SK-N-SH treated with all-trans-retinoic acid at 6 μM for 48 hours (cell line): Measurements from ENCODE around the gene EMCN.
"Not testable (repeated sequence)": the region's sequence is repeated elsewhere in the genome, so short reads cannot be mapped to it uniquely, and the experiment has no call there.

Experiments
- ATAC-seq: fragments of 200-7000 bp; cut with Tn5 transposase; 3 replicates; pipeline ENCODE4 v1.9.1; 2020; ENCODE audit warnings: mild to moderate bottlenecking, moderate library complexity
- ARNTL ChIP-seq: fragments of 450-650 bp; formaldehyde crosslinking; IDR thresholded peaks from 2 replicates; pipeline ENCODE4 v1.5.0; 2020; ENCODE audit warnings: low read depth, mild to moderate bottlenecking, moderate library complexity, borderline replicate concordance
- BACH2 ChIP-seq: fragments of 250-450 bp; sonication (Bioruptor Pico); IDR thresholded peaks from 2 replicates; pipeline ENCODE4 v1.9.0; 2021; ENCODE audit warnings: mild to moderate bottlenecking, borderline replicate concordance
- CREB5 ChIP-seq: fragments of 250-450 bp; sonication (Bioruptor Pico); IDR thresholded peaks from 2 replicates; pipeline ENCODE4 v1.5.1; 2020; ENCODE audit warnings: low read depth, mild to moderate bottlenecking, moderate library complexity
- CSDC2 ChIP-seq: fragments of 250-450 bp; sonication (Bioruptor Pico); IDR thresholded peaks from 2 replicates; pipeline ENCODE4 v1.5.0; 2020; ENCODE audit warnings: mild to moderate bottlenecking, moderate library complexity
- CSRNP3 ChIP-seq: fragments of 250-450 bp; sonication (Bioruptor Pico); IDR thresholded peaks from 2 replicates; pipeline ENCODE4 v1.5.1; 2021; ENCODE audit warnings: mild to moderate bottlenecking, moderate library complexity
- ESRRG ChIP-seq: fragments of 250-450 bp; sonication (Bioruptor Pico); IDR thresholded peaks from 2 replicates; pipeline ENCODE4 v1.6.1; 2021; ENCODE audit warnings: mild to moderate bottlenecking
- GLIS3 ChIP-seq: fragments of 250-450 bp; sonication (Bioruptor Pico); IDR thresholded peaks from 2 replicates; pipeline ENCODE4 v1.5.0; 2020; ENCODE audit warnings: mild to moderate bottlenecking, moderate library complexity
- ISL1 ChIP-seq: fragments of 250-450 bp; sonication (Bioruptor Pico); IDR thresholded peaks from 2 replicates; pipeline ENCODE4 v2.1.2; 2022; ENCODE audit warnings: mild to moderate bottlenecking, moderate library complexity
- OSR1 ChIP-seq: fragments of 250-450 bp; sonication (Bioruptor Pico); IDR thresholded peaks from 2 replicates; pipeline ENCODE4 v1.8.0; 2022; ENCODE audit warnings: moderate library complexity, mild to moderate bottlenecking, inconsistent platforms
- RARB ChIP-seq: fragments of 250-450 bp; sonication (Bioruptor Pico); IDR thresholded peaks from 2 replicates; pipeline ENCODE4 v1.8.0; 2021; ENCODE audit warnings: mild to moderate bottlenecking, moderate library complexity
- SNAI2 ChIP-seq: fragments of 250-450 bp; sonication (Bioruptor Pico); IDR thresholded peaks from 2 replicates; pipeline ENCODE4 v1.5.0; 2020; ENCODE audit warnings: mild to moderate bottlenecking, moderate library complexity
- TCF4 ChIP-seq: fragments of 250-450 bp; sonication (Bioruptor Pico); IDR thresholded peaks from 2 replicates; pipeline ENCODE4 v1.8.0; 2021; ENCODE audit warnings: mild to moderate bottlenecking, moderate library complexity, borderline replicate concordance
- TOX ChIP-seq: fragments of 250-450 bp; sonication (Bioruptor Pico); IDR thresholded peaks from 2 replicates; pipeline ENCODE4 v1.8.0; 2021; ENCODE audit warnings: mild to moderate bottlenecking, moderate library complexity, borderline replicate concordance
- ZFP3 ChIP-seq: fragments of 250-450 bp; sonication (Bioruptor Pico); IDR thresholded peaks from 2 replicates; pipeline ENCODE4 v1.5.0; 2020; ENCODE audit warnings: mild to moderate bottlenecking, moderate library complexity
- ZFP30 ChIP-seq: fragments of 450-650 bp; formaldehyde crosslinking; IDR thresholded peaks from 2 replicates; pipeline ENCODE4 v1.5.0; 2022; ENCODE audit warnings: mild to moderate bottlenecking, moderate library complexity
- ZNF565 ChIP-seq: fragments of 450-650 bp; formaldehyde crosslinking; conservative IDR thresholded peaks from 2 replicates; pipeline ENCODE4 v1.5.0; 2020; ENCODE audit warnings: low read depth, mild to moderate bottlenecking, moderate library complexity
- ZNF70 ChIP-seq: fragments of 450-650 bp; formaldehyde crosslinking; IDR thresholded peaks from 2 replicates; pipeline ENCODE4 v1.5.0; 2020; ENCODE audit warnings: mild to moderate bottlenecking, moderate library complexity
- ZNF8 ChIP-seq: fragments of 450-650 bp; formaldehyde crosslinking; IDR thresholded peaks from 2 replicates; pipeline ENCODE4 v1.5.0; 2020; ENCODE audit warnings: mild to moderate bottlenecking, moderate library complexity
- TF ChIP-seq, protein P1 (sequence below): fragments of 250-450 bp; sonication (Bioruptor Pico); IDR thresholded peaks from 2 replicates; pipeline ENCODE4 v1.8.0; 2020; ENCODE audit warnings: mild to moderate bottlenecking, moderate library complexity, borderline replicate concordance

The EMCN gene

DNA sequence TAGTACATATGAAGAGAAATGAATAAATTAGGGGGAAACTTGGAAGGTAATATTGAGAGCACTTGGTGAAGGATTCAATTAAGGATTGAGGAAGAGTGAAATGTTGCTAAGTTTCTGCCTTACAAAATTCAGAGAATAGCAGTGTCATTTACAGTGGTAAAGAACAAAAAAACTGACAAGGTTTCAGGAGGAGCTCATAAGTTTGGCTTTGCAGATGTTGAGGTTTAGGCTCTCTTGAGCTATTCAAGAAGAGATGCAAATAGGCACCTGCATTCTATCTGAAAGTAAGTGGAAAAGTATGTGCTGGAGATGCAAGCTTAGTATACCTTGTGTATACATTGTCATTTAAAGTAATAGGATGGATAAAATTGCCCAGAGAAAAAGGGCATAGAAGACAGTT lies 22.3 kb upstream of the EMCN start:
- TF ChIP-seq ISL1 (CRISPR knock-in tag), result no peak
- TF ChIP-seq SNAI2, result no peak
- TF ChIP-seq TCF4 (CRISPR knock-in tag), result no peak
- TF ChIP-seq, protein P1, sequence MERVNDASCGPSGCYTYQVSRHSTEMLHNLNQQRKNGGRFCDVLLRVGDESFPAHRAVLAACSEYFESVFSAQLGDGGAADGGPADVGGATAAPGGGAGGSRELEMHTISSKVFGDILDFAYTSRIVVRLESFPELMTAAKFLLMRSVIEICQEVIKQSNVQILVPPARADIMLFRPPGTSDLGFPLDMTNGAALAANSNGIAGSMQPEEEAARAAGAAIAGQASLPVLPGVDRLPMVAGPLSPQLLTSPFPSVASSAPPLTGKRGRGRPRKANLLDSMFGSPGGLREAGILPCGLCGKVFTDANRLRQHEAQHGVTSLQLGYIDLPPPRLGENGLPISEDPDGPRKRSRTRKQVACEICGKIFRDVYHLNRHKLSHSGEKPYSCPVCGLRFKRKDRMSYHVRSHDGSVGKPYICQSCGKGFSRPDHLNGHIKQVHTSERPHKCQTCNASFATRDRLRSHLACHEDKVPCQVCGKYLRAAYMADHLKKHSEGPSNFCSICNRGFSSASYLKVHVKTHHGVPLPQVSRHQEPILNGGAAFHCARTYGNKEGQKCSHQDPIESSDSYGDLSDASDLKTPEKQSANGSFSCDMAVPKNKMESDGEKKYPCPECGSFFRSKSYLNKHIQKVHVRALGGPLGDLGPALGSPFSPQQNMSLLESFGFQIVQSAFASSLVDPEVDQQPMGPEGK (CRISPR knock-in tag), result no peak
- no peak for TF ChIP-seq ESRRG
- no peak for TF ChIP-seq ZFP3 (CRISPR knock-in tag)
- TF ChIP-seq ZNF8 (CRISPR knock-in tag), result no peak
- TF ChIP-seq CSRNP3 (CRISPR knock-in tag), result no peak
- TF ChIP-seq ZFP30, result no peak
- no peak for TF ChIP-seq RARB
- TF ChIP-seq TOX (CRISPR knock-in tag), result no peak
- no peak for TF ChIP-seq ARNTL (CRISPR knock-in tag)
- TF ChIP-seq CREB5, result no peak
- no peak for ATAC-seq

DNA sequence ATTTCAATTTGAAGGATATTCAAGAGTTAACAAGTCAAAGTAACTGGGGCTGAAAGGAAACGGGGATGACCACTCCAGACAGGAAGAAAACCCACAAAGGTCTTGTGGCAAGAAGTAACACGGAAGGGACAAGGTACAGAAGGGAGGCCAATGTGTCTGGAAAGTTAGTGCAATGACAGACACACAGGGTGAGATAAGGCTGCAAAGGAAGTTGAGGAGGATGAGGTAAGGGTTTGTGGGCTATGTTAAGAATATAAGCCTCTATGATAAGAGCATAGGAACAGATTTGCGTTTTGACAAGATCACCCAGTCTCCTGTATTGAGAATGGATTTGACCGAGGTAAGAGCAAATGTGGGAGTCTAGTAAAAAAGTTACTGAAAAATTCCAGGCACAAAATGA lies 21.9 kb upstream of the EMCN start:
- ATAC-seq, result no peak
- TF ChIP-seq ARNTL (CRISPR knock-in tag) (no peak), ESRRG (no peak), ISL1 (CRISPR knock-in tag) (no peak), GLIS3 (no peak), RARB (no peak), ZNF8 (CRISPR knock-in tag) (no peak), TCF4 (CRISPR knock-in tag) (no peak)
- TF ChIP-seq, protein P1 (CRISPR knock-in tag), result no peak

DNA sequence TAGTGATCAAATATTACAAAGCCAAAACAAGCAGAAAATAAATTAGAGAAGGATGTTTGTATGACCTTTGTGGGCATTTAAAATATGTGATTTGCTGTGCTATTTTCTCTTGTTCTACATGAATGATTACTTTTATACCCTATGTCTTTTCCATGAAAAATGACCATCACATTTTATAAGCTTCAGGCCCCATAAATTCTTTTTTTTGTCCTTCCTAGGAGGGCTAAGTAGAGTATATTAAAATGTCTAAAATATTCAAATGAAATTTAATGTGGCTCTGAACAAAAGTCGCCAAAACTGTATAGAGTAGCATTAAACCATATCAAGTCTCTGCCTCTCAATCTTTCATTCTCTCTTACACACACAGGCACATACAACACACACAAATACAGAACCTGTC lies 15.9 kb upstream of the EMCN start:
- no peak for TF ChIP-seq TCF4 (CRISPR knock-in tag)
- no peak for TF ChIP-seq ISL1 (CRISPR knock-in tag)
- no peak for TF ChIP-seq ZNF8 (CRISPR knock-in tag)
- TF ChIP-seq TOX (CRISPR knock-in tag), result no peak
- TF ChIP-seq BACH2 (CRISPR knock-in tag), result no peak
- no peak for TF ChIP-seq CREB5
- no peak for TF ChIP-seq ARNTL (CRISPR knock-in tag)
- no peak for TF ChIP-seq ESRRG
- no peak for TF ChIP-seq CSDC2 (CRISPR knock-in tag)
- TF ChIP-seq RARB, result no peak
- no peak for TF ChIP-seq OSR1
- TF ChIP-seq ZNF565 (CRISPR knock-in tag), result no peak
- TF ChIP-seq ZFP3 (CRISPR knock-in tag), result no peak
- TF ChIP-seq GLIS3, result no peak
- no peak for ATAC-seq

DNA sequence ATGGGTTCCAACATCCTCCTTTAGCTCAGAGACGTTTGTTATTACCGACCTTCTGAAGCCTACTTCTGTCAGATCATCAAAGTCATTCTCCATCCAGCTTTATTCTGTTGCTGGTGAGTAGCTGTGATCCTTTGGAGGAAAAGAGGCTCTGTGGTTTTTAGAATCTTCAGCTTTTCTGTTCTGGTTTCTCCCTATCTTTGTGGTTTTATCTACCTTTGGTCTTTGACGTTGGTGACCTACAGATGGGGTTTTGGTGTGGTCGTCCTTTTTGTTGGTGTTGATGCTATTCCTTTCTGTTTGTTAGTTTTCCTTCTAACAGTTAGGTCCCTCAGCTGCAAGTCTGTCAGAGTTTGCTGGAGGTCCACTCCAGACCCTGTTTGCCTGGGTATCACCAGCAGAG lies 12.3 kb upstream of the EMCN start:
- not testable (repeated sequence) for ATAC-seq

- ATAC-seq, result no peak
- TF ChIP-seq TOX (CRISPR knock-in tag), result no peak
- no peak for TF ChIP-seq ZFP3 (CRISPR knock-in tag)
- TF ChIP-seq ZNF8 (CRISPR knock-in tag), result no peak
- no peak for TF ChIP-seq ZFP30
- no peak for TF ChIP-seq ZNF565 (CRISPR knock-in tag)
- TF ChIP-seq ISL1 (CRISPR knock-in tag), result no peak
- TF ChIP-seq OSR1, result no peak
- TF ChIP-seq SNAI2, result no peak
- no peak for TF ChIP-seq ZNF70 (CRISPR knock-in tag)
- no peak for TF ChIP-seq CSDC2 (CRISPR knock-in tag)
- no peak for TF ChIP-seq TCF4 (CRISPR knock-in tag)
- no peak for TF ChIP-seq CREB5
- TF ChIP-seq ESRRG, result no peak
- no peak for TF ChIP-seq BACH2 (CRISPR knock-in tag)
These were observed 7.9 kb upstream of the EMCN start for GRCh38 chr4:100525686-100526085.
